Measurements from ENCODE around the gene LPAR2. TPM values are rescaled to one million over a fixed set of nuclear protein-coding genes. Genes with fewer than 3 reads are reported as not detected.

Gene LPAR2
- polyA plus RNA-seq, 3 donors = 1.9 to 108 (median 2.2) TPM

GRCh38 chr19:19632661-19633060 is 4.6 kb upstream of the LPAR2 start:
- H4K20me1 ChIP-seq (ENCODE audit: insufficient read depth, low read length) = peaks cover 91% of the 10 kb centered on the region
- no peak for DNase-seq
- H3K4me1 Mint-ChIP-seq = peaks cover 8% of the 10 kb centered on the region
- H3K9me3 ChIP-seq (replicated peaks in 1 of 2; ENCODE audit: control insufficient read depth in 1 of 2, insufficient read depth in 1 of 2, low read length in 2 of 2) = no peaks in the 10 kb centered on the region
- H3K27ac ChIP-seq (ENCODE audit: low read depth in 1 of 2, low read length in 2 of 2) = no peak overlapping the region
- peaks cover 24% of the 10 kb centered on the region for H3K79me2 ChIP-seq (ENCODE audit: insufficient read depth, low read length)
- H3K4me3 ChIP-seq (replicated peaks in 1 of 3; ENCODE audit: low read depth in 2 of 3, low read length in 3 of 3) = no peak overlapping the region
- H3K27me3 Mint-ChIP-seq (ENCODE audit: low read depth in 3 of 3) = peaks cover 3 to 10% (median 10%) of the 10 kb centered on the region in 3 donors
- peak overlapping the region in 3 of 7 donors; percentile 18 to 84 (median 75) for H3K27ac Mint-ChIP-seq
- peaks cover 65 to 84% of the 10 kb centered on the region in 2 donors for H3K36me3 Mint-ChIP-seq
- H3K9me3 Mint-ChIP-seq = peaks cover 0 to 3% (median 0%) of the 10 kb centered on the region in 7 donors
- H3K36me3 ChIP-seq (replicated peaks in 1 of 2; ENCODE audit: control insufficient read depth in 1 of 2, insufficient read depth in 2 of 2, low read length in 2 of 2) = peaks cover 75 to 83% of the 10 kb centered on the region in 2 donors
- no peak for TF ChIP-seq CTCF (IDR thresholded peaks at IDR 0.05)
- H3K27me3 ChIP-seq (ENCODE audit: control insufficient read depth in 2 of 2, insufficient read depth in 2 of 2, low read length in 2 of 2) = no peaks in the 10 kb centered on the region
- intact Hi-C loops (cut with micrococcal nuclease) = no loop called here
- 96% methylated on average over 2 of the region's 5 CpGs for WGBS (ENCODE audit: insufficient coverage)
- peaks cover 14 to 26% of the 10 kb centered on the region in 2 donors for H3K4me1 ChIP-seq (ENCODE audit: control insufficient read depth in 1 of 2, insufficient read depth in 2 of 2, low read length in 2 of 2)
- H2AFZ ChIP-seq (ENCODE audit: insufficient read depth, low read depth, low read length, poor library complexity, severe bottlenecking) = no peak overlapping the region
- H3K4me3 Mint-ChIP-seq = peak overlapping the region in 1 of 2 donors; percentile 7
- no peak overlapping the region for H3K4me2 ChIP-seq (replicated peaks; ENCODE audit: extremely low read depth, low read length, poor library complexity, severe bottlenecking)
- H3K9ac ChIP-seq (ENCODE audit: insufficient read depth, low read length, poor library complexity, severe bottlenecking) = no peak overlapping the region

- Histone ChIP-seq H2AFZ (ENCODE audit: insufficient read depth, low read depth, low read length, poor library complexity, severe bottlenecking) (no peak overlapping the region), H3K36me3 (replicated peaks in 1 of 2; ENCODE audit: control insufficient read depth in 1 of 2, insufficient read depth in 2 of 2, low read length in 2 of 2) (peaks cover 63 to 70% of the 10 kb centered on the region in 2 donors), H4K20me1 (ENCODE audit: insufficient read depth, low read length) (peaks cover 84% of the 10 kb centered on the region), H3K4me3 (replicated peaks in 1 of 3; ENCODE audit: low read depth in 2 of 3, low read length in 3 of 3) (no peak overlapping the region), H3K4me2 (replicated peaks; ENCODE audit: extremely low read depth, low read length, poor library complexity, severe bottlenecking) (no peak overlapping the region), H3K27ac (ENCODE audit: low read depth in 1 of 2, low read length in 2 of 2) (no peak overlapping the region), H3K9me3 (replicated peaks in 1 of 2; ENCODE audit: control insufficient read depth in 1 of 2, insufficient read depth in 1 of 2, low read length in 2 of 2) (no peaks in the 10 kb centered on the region), H3K4me1 (ENCODE audit: control insufficient read depth in 1 of 2, insufficient read depth in 2 of 2, low read length in 2 of 2) (peaks cover 18 to 30% of the 10 kb centered on the region in 2 donors), H3K27me3 (ENCODE audit: control insufficient read depth in 2 of 2, insufficient read depth in 2 of 2, low read length in 2 of 2) (no peaks in the 10 kb centered on the region), H3K9ac (ENCODE audit: insufficient read depth, low read length, poor library complexity, severe bottlenecking) (no peak overlapping the region), H3K79me2 (ENCODE audit: insufficient read depth, low read length) (peaks cover 18% of the 10 kb centered on the region)
- peaks cover 15% of the 10 kb centered on the region for H3K4me1 Mint-ChIP-seq
- peaks cover 0 to 3% (median 2%) of the 10 kb centered on the region in 7 donors for H3K9me3 Mint-ChIP-seq
- peaks cover 64 to 73% of the 10 kb centered on the region in 2 donors for H3K36me3 Mint-ChIP-seq
- H3K27me3 Mint-ChIP-seq (ENCODE audit: low read depth in 3 of 3) = peaks cover 6 to 14% (median 14%) of the 10 kb centered on the region in 3 donors
- peak overlapping the region in 2 of 7 donors; percentile 4 to 27 for H3K27ac Mint-ChIP-seq
- 99% methylated on average over 7 of the region's 7 CpGs for WGBS (ENCODE audit: insufficient coverage)
- no peak for TF ChIP-seq CTCF (IDR thresholded peaks at IDR 0.05)
- no peak for DNase-seq
- no peak overlapping the region for H3K4me3 Mint-ChIP-seq
- intact Hi-C loops (cut with micrococcal nuclease) = no loop called here
These were observed 3.3 kb upstream of the LPAR2 start for GRCh38 chr19:19631346-19631745.
